NCI-H2107 treated with DMSO at 0.1 percent for 48 hours (cell line): ENCODE data around the gene LAMC1.
A peak's percentile ranks its signal among the peaks of the same experiment; 100 is the strongest.

Experiments used
- DNase-seq: peaks from one replicate; lab custom pipeline; 2025; ENCODE audit not compliant: unreplicated experiment; lab: John Stamatoyannopoulos, UW

Gene LAMC1

GRCh38 chr1:183019860-183020259 is 3.4 kb upstream of the LAMC1 start:
- no peak for DNase-seq

- no peak for DNase-seq
Measured at GRCh38 chr1:183021405-183022201, 1.6 kb upstream of the LAMC1 start.

GRCh38 chr1:183022202-183023145 is 746 bp upstream of the LAMC1 start:
- DNase-seq: no peak

- DNase-seq: peak; percentile 58
Measured at GRCh38 chr1:183023601-183024316, 539 bp downstream of the LAMC1 start.

- DNase-seq: peak; percentile 75
Measured at GRCh38 chr1:183024317-183025009, 1.2 kb downstream of the LAMC1 start.

GRCh38 chr1:183025010-183025337 is 1.8 kb downstream of the LAMC1 start:
- no peak for DNase-seq

GRCh38 chr1:183025782-183026774 is 2.9 kb downstream of the LAMC1 start:
- DNase-seq: peak; percentile 91

GRCh38 chr1:183027031-183027430 is 3.8 kb downstream of the LAMC1 start:
- no peak for DNase-seq

- DNase-seq: no peak
Measured at GRCh38 chr1:183027791-183028190, 4.6 kb downstream of the LAMC1 start.

- no peak for DNase-seq
Measured at GRCh38 chr1:183029591-183030000, 6.4 kb downstream of the LAMC1 start.

GRCh38 chr1:183030053-183030452 is 6.8 kb downstream of the LAMC1 start:
- DNase-seq: no peak

- no peak for DNase-seq
Measured at GRCh38 chr1:183032122-183032921, 9.1 kb downstream of the LAMC1 start.

- no peak for DNase-seq
Measured at GRCh38 chr1:183033205-183033604, 10.0 kb downstream of the LAMC1 start.

GRCh38 chr1:183034682-183035081 is 11.5 kb downstream of the LAMC1 start:
- DNase-seq: peak; percentile 39

- DNase-seq: no peak
Measured at GRCh38 chr1:183038333-183038866, 15.2 kb downstream of the LAMC1 start.

GRCh38 chr1:183038913-183039312 is 15.7 kb downstream of the LAMC1 start:
- DNase-seq: no peak

- no peak for DNase-seq
Measured at GRCh38 chr1:183039330-183039729, 16.1 kb downstream of the LAMC1 start.

- peak; percentile 99 for DNase-seq
Measured at GRCh38 chr1:183039985-183040447, 16.8 kb downstream of the LAMC1 start.
